CMK (cell line): ENCODE data around the gene PRICKLE1.

Experiments
- DNase-seq: peaks from one replicate; pipeline ENCODE4 v3.0.0-alpha.2; 2010; ENCODE audit warnings: low read depth

PRICKLE1 gene

DNA sequence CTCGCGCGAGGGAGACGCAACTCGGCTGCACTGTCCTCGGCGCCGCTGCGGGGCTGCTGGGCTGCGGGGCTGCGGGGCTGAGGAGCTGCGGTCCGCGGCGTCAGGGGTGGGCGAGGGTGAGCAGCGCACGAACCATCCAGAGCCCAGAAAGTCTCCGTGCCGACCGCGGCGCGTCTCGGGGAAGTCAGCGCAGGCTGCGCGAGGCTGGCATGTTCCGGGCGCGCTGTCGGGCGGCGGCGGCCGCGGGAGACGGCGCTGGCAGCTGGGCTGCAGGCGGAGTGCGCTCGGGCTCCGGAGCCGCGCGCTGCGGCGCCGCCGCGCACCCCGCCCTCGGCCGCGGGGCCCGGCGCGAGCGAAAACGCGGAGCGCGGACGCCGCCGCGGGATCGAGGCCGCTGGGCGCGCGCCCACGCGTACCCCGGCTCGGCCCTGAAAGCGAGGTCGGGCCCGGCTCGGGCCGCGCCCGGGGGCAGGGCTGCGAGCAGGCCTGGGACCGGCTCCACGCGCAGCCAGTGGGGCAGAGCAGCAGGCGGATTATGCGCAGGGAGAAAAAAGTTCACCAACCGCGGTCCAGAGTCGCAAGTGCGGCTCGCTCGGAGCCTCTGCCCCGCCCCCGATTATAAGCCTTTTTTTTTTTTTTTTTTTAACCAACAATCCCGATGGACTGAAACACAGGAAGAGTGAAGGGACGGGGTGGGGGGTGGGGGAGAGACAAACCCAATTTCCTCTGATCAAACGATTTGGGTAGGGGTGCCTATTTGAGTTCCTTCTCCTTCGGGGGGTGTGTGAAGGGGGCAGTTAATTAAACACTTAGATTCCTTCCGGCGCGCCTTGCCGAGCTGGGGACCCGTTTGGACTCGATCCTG, at the start of gene PRICKLE1:
TSS of gene PRICKLE1 (minus strand) at position 282 of the 865 bp plus-strand sequence. CDS start 117,230 bp downstream, outside the sequence.
- no peak for DNase-seq

DNA sequence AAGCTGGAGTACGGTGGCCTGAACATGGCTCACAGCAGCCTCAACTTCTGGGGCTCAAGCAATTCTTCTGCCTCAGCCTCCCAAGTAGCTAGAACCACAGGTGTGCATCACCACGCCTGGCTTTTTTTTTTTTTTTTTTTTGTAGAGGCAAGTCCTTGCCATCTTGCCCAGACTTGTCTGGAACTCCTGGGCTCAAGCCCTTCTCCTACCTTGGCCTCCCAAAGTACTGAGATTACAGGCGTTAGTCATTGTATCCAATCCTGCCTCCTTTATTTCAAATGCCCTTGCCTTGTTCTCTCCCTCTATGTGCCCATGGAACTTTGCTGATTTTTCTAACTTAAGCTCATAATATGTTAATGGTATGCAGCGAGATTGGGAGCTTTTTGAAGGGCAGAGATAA, 49.2 kb upstream of the PRICKLE1 start:
- no peak for DNase-seq

- DNase-seq: no peak
These were observed 48.5 kb upstream of the PRICKLE1 start for GRCh38 chr12:42638011-42638410.

DNA sequence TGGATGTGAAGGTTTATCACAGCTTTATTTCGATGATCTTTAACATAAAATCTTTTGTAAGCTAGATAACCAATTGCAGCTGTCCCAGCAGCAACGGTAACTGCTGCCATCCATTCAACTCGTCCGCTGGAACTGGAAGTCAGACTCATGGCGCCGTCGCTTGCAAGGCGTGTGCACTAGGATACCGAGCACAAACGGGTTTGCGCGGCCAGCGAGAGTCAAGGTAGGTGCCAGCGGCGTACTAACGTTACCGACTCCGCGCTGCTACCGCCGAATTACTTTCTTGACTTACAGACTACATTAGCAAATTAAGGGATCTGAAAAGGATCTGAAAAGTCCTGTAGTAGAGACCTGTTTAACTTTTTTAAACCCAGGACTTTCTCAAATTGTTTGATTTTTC, 47.4 kb upstream of the PRICKLE1 start:
- DNase-seq: no peak

GRCh38 chr12:42633594-42633993, 44.0 kb upstream of the PRICKLE1 start:
- no peak for DNase-seq

DNA sequence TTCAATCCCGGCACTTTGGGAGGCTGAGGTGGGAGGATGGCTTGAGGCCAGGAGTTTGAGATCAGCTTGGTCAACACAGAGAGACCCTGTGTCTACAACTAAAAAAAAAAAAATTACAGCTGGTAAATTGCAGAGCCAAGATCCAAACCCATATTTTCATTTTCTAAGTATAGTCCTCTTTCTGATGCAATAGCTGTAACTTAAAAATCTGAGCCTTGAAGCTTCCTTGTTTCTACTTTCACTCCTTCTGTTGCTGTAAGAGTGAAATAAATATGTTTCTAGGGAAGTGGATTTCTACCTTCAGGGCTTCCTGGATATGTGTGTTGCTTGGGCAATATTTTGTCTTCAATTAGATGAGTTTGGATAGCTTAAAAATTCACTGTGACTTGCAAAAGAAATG, 42.0 kb upstream of the PRICKLE1 start:
- DNase-seq: no peak

GRCh38 chr12:42630314-42630713, 40.8 kb upstream of the PRICKLE1 start:
- no peak for DNase-seq

- no peak for DNase-seq
These were observed 37.6 kb upstream of the PRICKLE1 start for GRCh38 chr12:42627151-42627550.

- no peak for DNase-seq
These were observed 36.1 kb upstream of the PRICKLE1 start for GRCh38 chr12:42625611-42626010.

DNA sequence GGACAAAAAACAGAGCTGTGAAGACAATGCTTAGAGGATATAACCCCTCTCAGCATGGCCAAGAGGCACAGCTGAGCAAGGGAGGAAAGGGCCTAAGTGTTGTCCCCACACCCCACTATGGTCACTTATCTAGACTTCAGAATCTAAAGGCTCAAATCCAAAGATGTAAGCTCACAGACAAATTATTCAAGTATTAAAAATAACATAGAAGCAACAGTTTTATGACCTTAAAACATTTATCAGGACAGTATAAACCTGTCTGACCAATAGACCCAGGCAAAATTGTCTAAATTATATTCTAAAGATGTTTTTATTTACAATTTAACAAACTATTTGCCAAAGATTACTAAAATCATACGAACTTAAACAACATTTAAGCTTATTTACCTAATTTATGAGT, 28.1 kb upstream of the PRICKLE1 start:
- DNase-seq: no peak

- no peak for DNase-seq
These were observed 25.5 kb upstream of the PRICKLE1 start for GRCh38 chr12:42615006-42615405.

GRCh38 chr12:42612231-42612613, 22.7 kb upstream of the PRICKLE1 start:
- DNase-seq: no peak

DNA sequence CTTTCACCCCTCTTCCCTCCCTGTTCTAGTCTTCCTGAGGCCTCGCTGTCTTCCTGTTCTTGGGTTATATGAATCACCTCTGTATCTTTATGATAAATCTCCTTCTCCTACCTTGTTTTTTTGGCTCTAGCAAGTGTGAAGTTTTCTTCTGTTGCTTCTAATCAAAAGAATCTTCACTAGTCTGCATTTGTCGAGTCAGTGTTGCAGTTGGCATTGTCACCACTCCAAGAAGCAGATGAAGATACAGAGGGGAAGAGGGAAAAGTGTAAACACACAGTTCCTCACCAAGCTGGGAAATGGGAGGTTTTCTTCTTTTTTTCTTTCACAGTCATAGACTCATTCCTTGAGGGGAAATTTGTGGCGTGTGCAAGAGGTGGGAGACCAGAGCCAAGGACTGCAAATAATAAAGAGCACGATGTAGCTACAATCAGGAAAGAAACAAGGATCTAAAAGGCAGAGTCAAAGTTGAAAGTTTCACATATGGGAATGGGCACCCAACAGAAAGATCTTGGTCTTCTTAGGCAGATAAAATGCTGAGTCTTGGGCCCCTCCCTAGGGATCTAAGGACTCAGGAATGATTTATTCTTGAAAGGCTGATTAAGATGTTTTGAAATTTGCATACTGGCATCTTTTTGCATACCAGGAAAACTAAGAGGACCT, 22.2 kb upstream of the PRICKLE1 start:
- DNase-seq: no peak

DNA sequence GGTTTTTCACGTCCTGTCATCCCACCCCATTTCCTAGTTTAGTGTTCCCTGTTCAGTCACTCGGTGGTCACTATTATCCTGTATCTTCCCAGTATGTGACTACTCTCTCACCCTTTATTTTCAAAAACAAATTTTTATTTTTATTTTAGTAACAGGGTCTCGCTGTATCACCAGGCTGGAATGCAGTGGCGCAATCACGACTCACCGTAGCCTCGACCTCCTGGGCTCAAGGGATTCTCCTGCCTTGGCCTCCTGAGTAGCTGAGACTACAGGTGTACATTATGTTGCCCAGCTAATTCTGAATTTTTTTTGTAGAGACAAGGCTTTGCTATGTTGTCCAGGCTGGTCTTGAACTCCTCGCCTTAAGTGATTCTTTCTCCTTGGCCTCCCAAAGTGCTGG, 20.1 kb upstream of the PRICKLE1 start:
- DNase-seq: no peak

DNA sequence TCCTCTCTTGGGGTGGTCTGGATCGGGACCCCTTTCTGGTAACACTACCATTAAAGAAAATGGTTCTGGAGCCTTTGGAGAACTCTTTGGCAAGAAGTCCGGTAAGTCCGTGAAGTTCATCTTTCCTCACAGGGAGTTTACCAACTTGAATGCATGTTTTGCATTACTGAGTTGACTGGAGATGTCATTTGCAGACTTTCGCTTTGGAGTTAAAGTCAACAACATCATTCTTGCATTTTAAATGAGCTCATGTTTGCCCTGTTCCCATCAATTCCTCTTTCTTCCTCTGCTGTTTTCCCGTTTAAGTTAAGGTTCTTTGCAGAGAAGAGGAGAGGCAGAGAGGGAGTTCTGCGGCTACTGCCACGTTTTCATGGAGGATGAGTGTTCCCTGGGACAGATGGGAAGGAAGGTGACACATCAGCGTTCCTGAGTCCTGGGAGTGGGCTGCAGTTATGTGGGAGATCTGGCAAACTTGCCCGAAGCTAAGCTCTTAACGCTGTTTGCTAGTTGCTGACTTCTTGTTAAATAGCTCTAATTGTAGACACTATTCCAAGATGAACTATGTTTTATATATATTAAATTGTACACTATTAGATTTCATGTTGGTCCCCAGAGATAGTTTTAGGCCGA, 18.8 kb upstream of the PRICKLE1 start:
- DNase-seq: no peak

- no peak for DNase-seq
These were observed 18.1 kb upstream of the PRICKLE1 start for GRCh38 chr12:42607584-42608058.

- DNase-seq: no peak
These were observed 16.9 kb upstream of the PRICKLE1 start for GRCh38 chr12:42606471-42606870.

DNA sequence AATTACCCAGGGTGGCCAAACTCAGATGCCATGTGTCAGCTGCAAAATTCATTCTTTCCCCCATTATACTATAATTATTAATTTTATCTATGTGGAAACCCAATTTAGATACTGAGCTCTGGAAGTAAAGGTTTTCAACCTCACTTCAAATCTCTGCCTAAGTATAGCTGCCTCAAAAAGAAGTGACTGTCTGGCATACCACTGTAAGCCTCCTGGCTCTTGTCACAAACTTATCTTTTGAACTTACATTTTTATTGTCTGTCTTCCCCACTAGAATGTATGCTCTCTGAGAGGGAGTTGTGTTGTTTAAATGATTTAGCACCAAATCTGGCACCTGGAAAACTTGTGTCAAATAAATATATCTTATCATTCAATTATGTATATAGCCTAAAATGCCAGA, 16.1 kb upstream of the PRICKLE1 start:
- DNase-seq: no peak

- no peak for DNase-seq
These were observed 13.9 kb upstream of the PRICKLE1 start for GRCh38 chr12:42603246-42603990.

DNA sequence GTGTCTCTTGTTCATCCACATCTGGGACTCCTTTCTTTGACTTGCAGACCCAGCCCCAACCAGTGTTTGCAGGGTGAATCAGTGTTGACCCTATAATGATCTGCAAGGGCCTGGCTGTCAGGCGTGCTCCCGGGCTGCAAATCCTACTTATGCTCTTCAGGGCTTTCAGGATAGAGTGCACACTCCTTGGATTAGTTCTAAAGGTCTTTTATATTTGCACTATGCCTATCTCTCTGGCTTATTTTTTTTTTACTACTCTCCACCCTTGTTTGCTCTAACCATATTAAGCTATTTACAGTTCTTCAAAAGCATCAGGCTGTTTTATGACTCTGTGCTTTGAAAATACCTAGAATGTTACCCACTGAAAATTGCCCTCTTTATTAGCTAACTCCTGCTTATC, 4.3 kb upstream of the PRICKLE1 start:
- DNase-seq: no peak

DNA sequence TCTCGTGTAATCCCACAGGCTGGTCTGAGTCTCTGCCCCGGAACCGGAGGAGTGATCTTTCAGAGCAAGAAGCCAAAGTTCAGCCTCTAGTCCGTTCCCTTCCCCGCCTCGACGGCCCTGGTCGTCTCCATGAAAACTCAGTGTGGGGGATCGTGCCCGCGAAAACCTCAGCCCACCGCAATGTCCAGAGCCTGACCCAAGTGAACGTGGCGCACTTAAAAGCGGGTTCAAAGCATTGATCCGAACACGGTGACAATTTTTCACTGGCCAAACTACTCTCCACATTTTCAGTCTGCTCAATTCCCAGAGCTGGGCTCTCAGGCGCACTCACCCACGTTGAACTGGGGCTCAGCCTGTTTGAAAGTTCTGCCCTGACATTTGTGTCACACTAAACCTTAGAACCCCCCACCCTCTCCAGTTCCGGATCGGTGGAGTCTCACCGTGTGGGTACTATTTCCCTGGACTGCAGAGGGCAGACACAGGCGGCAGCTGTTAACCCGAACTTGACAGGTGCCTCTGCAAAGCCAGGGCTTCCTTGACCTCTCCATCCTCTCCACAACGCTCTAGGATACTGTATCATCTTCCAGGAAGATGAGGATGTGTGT, 886 bp upstream of the PRICKLE1 start:
- no peak for DNase-seq
